Measurements from ENCODE around the gene SMYD4.
A peak's percentile ranks its signal among the peaks of the same experiment; 100 is the strongest.
"Not testable (repeated sequence)": the region's sequence is repeated elsewhere in the genome, so short reads cannot be mapped to it uniquely, and the experiment has no call there.

Gene SMYD4

GRCh38 chr17:1783271-1783670 is 46.4 kb downstream of the SMYD4 start:
- peaks cover 22 to 27% of the 10 kb centered on the region in 2 donors for H3K4me1 Mint-ChIP-seq
- ATAC-seq (replicated peaks) (peak; percentile 46 to 51), DNase-seq (no peak)
- H3K36me3 Mint-ChIP-seq: peaks cover 19 to 35% of the 10 kb centered on the region in 2 donors
- peak overlapping the region; percentile 59 to 66 for H3K4me3 Mint-ChIP-seq
- peak overlapping the region; percentile 90 for H3K27ac Mint-ChIP-seq
- no peaks in the 10 kb centered on the region for H3K9me3 Mint-ChIP-seq
- no peaks in the 10 kb centered on the region for H3K27me3 Mint-ChIP-seq

DNA sequence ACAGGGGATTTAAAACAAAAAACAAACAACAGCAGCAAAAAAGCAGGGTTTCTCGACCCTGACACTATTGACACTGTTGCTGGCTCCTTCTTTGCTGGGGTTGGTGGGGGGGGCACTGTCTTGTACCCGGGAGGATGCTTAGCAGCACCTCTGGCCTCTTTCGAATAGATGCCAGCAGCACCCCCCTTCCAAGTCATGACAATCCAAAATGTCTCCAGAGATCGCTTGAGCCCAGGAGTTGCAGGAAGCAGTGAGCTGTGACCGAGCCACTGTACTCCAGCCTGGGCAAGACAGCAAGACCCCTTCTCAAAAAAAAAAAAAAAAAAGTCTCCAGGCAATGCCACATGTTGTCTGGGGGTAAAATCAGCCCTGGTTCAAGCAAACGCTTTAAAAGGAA is 47.5 kb downstream of the SMYD4 start:
- ATAC-seq (replicated peaks): no peak
- DNase-seq: no peak
- Mint-ChIP-seq H3K4me3 (peak overlapping the region in 1 of 2 donors; percentile 66), H3K4me1 (peaks cover 22 to 27% of the 10 kb centered on the region in 2 donors), H3K9me3 (no peaks in the 10 kb centered on the region), H3K27me3 (no peaks in the 10 kb centered on the region), H3K36me3 (peaks cover 19 to 36% of the 10 kb centered on the region in 2 donors), H3K27ac (peak overlapping the region; percentile 90)

DNA sequence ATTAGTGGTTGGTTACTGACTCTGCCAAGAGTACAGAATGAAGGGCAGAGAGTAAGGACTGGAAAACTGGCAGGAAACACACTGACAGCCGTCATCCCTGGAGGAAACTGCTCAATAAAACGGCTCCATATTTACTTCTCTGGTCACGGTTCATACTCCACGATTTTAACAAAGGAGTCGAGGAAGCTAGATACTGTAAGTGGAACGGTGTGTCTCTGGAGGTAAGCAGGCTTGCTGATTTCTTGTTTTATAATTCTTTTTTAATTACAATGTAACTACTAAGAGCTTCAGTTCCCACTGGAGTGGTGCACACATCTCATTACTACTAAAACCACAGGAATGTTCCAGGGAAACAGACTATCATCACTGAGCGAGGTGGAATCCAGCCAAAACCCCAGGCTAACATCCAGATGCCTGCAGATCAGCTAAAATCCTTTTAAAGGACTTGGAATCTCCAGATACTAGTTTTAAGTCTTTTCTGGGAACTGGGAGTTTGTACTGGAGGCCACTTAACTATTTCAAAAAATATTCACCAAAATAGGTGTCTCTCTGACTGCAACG is 50.1 kb downstream of the SMYD4 start:
- H3K4me3 Mint-ChIP-seq: no peak overlapping the region
- H3K27ac Mint-ChIP-seq: no peak overlapping the region
- no peaks in the 10 kb centered on the region for H3K27me3 Mint-ChIP-seq
- peaks cover 22 to 27% of the 10 kb centered on the region in 2 donors for H3K4me1 Mint-ChIP-seq
- DNase-seq (no peak), ATAC-seq (replicated peaks) (no peak)
- no peaks in the 10 kb centered on the region for H3K9me3 Mint-ChIP-seq
- peaks cover 20 to 33% of the 10 kb centered on the region in 2 donors for H3K36me3 Mint-ChIP-seq

DNA sequence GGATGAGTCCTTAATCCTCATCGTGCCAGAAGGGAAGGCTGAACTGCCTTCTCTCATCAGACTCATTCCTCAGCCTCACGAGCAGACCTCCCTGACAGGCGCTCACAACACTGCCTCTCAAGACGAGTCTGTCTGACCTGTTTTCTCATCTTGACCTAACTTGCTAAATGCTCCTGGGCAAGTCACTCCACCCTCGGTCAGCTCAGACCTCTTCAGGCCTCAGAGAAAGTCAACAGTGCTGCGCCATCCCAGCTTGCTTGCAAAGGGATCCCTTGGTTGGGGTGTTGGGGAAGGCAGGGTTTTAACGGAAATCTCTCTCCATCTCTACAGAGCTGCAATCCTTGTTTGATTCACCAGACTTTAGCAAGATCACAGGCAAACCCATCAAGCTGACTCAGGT is 52.8 kb downstream of the SMYD4 start:
- peak overlapping the region; percentile 3 for H3K27ac Mint-ChIP-seq
- no peak for ATAC-seq (replicated peaks)

GRCh38 chr17:1776328-1776727 is 53.4 kb downstream of the SMYD4 start:
- Mint-ChIP-seq H3K36me3 (peaks cover 10 to 13% of the 10 kb centered on the region in 2 donors), H3K4me1 (peaks cover 4 to 13% of the 10 kb centered on the region in 2 donors), H3K9me3 (no peaks in the 10 kb centered on the region), H3K4me3 (no peak overlapping the region), H3K27ac (no peak overlapping the region), H3K27me3 (no peaks in the 10 kb centered on the region)
- ATAC-seq (replicated peaks) (no peak), DNase-seq (no peak)

More for the DNA sequence above, 52.8 kb downstream of the SMYD4 start:
- no peaks in the 10 kb centered on the region for H3K27me3 Mint-ChIP-seq
- H3K9me3 Mint-ChIP-seq: no peaks in the 10 kb centered on the region
- DNase-seq: no peak
- H3K4me1 Mint-ChIP-seq: peaks cover 3 to 10% of the 10 kb centered on the region in 2 donors
- H3K36me3 Mint-ChIP-seq: peaks cover 11 to 15% of the 10 kb centered on the region in 2 donors
- no peak overlapping the region for H3K4me3 Mint-ChIP-seq

DNA sequence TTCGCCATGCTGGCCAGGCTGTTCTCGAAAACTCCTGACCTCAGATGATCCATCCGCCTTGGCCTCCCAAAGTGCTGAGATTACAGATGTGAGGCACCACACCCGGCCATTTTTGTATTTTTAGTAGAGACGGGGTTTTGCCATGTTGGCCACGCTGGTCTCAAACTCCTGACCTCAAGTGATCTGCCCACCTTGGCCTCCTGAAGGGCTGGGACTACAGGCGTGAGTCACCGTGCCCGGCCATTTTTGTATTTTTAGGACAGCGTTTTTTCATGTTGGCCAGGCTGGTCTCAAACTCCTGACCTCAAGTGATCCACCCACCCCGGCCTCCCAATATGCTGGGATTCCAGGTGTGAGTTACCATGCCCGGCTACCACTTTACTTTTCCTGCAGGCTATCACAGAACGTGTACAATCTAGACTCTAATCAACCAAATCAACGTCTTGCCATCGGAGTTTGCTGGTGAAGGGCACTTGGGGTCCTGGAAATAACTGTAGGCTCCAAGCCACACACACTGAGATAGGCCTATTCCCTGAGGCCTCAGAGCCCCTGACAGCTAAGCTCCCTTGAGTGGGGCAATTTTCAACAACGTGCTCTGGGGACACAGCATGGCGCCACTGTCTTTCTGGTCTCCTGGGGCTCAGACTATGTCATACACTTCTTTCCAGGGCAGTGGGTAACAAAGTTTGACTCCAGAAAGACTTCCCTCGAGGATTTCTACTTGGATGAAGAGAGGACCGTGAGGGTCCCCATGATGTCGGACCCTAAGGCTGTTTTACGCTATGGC is 55.1 kb downstream of the SMYD4 start:
- DNase-seq: no peak
- Mint-ChIP-seq H3K36me3 (peaks cover 10% of the 10 kb centered on the region in 2 donors), H3K4me1 (peaks cover 16 to 30% of the 10 kb centered on the region in 2 donors), H3K4me3 (no peak overlapping the region), H3K9me3 (no peaks in the 10 kb centered on the region), H3K27ac (peak overlapping the region; percentile 59), H3K27me3 (no peaks in the 10 kb centered on the region)
- no peak for ATAC-seq (replicated peaks)

- DNase-seq: no peak
- no peaks in the 10 kb centered on the region for H3K27me3 Mint-ChIP-seq
- H3K9me3 Mint-ChIP-seq: no peaks in the 10 kb centered on the region
- H3K4me3 Mint-ChIP-seq: no peak overlapping the region
- peak overlapping the region; percentile 59 for H3K27ac Mint-ChIP-seq
- no peak for ATAC-seq (replicated peaks)
- H3K36me3 Mint-ChIP-seq: peaks cover 10% of the 10 kb centered on the region in 2 donors
- peaks cover 20 to 34% of the 10 kb centered on the region in 2 donors for H3K4me1 Mint-ChIP-seq
These were observed 56.0 kb downstream of the SMYD4 start for GRCh38 chr17:1773696-1774181.

- not testable (repeated sequence) for H3K27me3 Mint-ChIP-seq, H3K9me3 Mint-ChIP-seq, DNase-seq, H3K4me3 Mint-ChIP-seq, H3K36me3 Mint-ChIP-seq
- peak overlapping the region; percentile 74 for H3K27ac Mint-ChIP-seq
- ATAC-seq (replicated peaks): peak in 1 of 2 donors; percentile 28
- H3K4me1 Mint-ChIP-seq: peaks cover 20 to 34% of the 10 kb centered on the region in 2 donors
These were observed 56.6 kb downstream of the SMYD4 start for GRCh38 chr17:1773000-1773695.

GRCh38 chr17:1769822-1770477 is 59.8 kb downstream of the SMYD4 start:
- peak overlapping the region; percentile 9 to 60 for H3K4me3 Mint-ChIP-seq
- H3K27me3 Mint-ChIP-seq: no peaks in the 10 kb centered on the region
- H3K27ac Mint-ChIP-seq: peak overlapping the region; percentile 26
- peak; percentile 55 to 68 for ATAC-seq (replicated peaks)
- no peaks in the 10 kb centered on the region for H3K9me3 Mint-ChIP-seq
- DNase-seq: no peak
- H3K36me3 Mint-ChIP-seq: peaks cover 0 to 1% of the 10 kb centered on the region in 2 donors
- peaks cover 26 to 42% of the 10 kb centered on the region in 2 donors for H3K4me1 Mint-ChIP-seq

DNA sequence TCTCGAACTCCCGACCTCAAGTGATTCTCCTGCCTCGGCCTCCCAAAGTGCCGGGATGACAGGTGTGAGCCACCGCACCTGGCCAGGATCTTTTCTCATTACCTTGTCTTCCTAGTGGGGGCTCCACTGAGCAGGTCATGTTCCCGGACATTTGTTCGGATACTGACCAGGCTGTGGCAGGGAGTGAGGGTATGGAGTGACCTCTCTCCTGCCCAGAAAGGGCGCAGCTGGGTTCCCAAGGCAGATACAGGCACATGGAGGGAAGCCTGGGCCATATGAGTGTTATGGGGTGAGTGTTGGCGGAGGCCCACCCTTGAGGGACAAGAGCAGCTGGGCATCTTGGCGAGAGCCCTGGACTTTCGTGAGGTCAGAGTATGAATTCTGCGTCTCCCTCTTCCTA is 62.3 kb downstream of the SMYD4 start:
- H3K27ac Mint-ChIP-seq: no peak overlapping the region
- no peak overlapping the region for H3K4me3 Mint-ChIP-seq

GRCh38 chr17:1766382-1767135 is 63.1 kb downstream of the SMYD4 start:
- Mint-ChIP-seq H3K4me1 (peaks cover 42 to 56% of the 10 kb centered on the region in 2 donors), H3K27me3 (no peaks in the 10 kb centered on the region), H3K27ac (no peak overlapping the region), H3K4me3 (no peak overlapping the region), H3K36me3 (no peaks in the 10 kb centered on the region), H3K9me3 (no peaks in the 10 kb centered on the region)
- DNase-seq (no peak), ATAC-seq (replicated peaks) (no peak)

More for the DNA sequence above, 62.3 kb downstream of the SMYD4 start:
- no peak for ATAC-seq (replicated peaks)
- no peak for DNase-seq
- Mint-ChIP-seq H3K27me3 (no peaks in the 10 kb centered on the region), H3K36me3 (no peaks in the 10 kb centered on the region), H3K9me3 (no peaks in the 10 kb centered on the region), H3K4me1 (peaks cover 39 to 55% of the 10 kb centered on the region in 2 donors)

DNA sequence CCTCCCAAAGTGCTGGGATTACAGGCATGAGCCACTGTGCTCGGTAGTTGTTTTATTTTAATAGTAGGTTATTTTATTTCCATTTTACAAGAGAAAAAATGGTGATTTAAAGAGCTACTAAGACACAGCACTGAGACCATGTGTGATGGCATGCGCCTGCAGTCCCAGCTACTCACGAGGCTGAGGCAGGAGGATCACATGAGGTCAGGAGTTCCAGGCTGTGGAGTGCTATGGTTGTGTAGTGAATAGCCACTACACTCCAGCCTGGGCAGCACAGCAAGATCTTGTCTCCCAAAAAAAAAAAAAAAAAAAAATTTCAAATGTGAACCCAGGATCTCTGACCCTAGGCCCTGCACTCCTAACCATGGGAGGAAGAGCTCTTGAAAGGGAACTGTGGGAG is 64.1 kb downstream of the SMYD4 start:
- no peak for DNase-seq
- Mint-ChIP-seq H3K4me1 (peaks cover 36 to 47% of the 10 kb centered on the region in 2 donors), H3K4me3 (no peak overlapping the region), H3K27me3 (no peaks in the 10 kb centered on the region), H3K27ac (no peak overlapping the region), H3K36me3 (no peaks in the 10 kb centered on the region), H3K9me3 (no peaks in the 10 kb centered on the region)
- ATAC-seq (replicated peaks): no peak

DNA sequence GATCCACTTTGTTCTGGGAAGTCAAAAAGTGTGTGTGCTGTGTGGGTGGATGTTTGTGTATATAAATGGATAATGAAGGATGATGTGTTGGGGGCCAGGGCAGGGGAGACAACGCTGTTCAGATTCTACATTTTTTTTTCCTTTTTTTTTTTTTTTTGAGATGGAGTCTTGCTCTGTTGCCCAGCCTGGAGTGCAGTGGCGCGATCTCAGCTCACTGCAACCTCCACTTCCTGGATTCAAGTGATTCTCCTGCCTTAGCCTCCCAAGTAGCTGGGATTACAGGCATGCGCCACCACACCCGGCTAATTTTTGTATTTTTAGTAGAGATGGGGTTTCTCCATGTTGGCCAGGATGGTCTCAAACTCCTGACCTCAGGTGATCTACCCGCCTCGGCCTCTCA is 65.0 kb downstream of the SMYD4 start:
- H3K27me3 Mint-ChIP-seq; DNase-seq; H3K9me3 Mint-ChIP-seq; H3K36me3 Mint-ChIP-seq; ATAC-seq (replicated peaks): not testable (repeated sequence)
- Mint-ChIP-seq H3K4me1 (peaks cover 31 to 38% of the 10 kb centered on the region in 2 donors), H3K4me3 (peak overlapping the region in 1 of 2 donors; percentile 9), H3K27ac (peak overlapping the region; percentile 43)
